Measurements from ENCODE around the gene TMEM135. TPM values are rescaled to one million over a fixed set of nuclear protein-coding genes. Genes with fewer than 3 reads are reported as not detected.

Gene TMEM135
- total and polyA plus RNA-seq, 2 donors (not counting 1 experiment from before 2014, with no cell fraction given): 2.7 to 19.5 TPM

- Mint-ChIP-seq H3K27me3 (peaks cover 5% of the 10 kb centered on the region), H3K9me3 (ENCODE audit: insufficient read depth) (no peaks in the 10 kb centered on the region), H3K27ac (no peak overlapping the region), H3K4me3 (no peak overlapping the region), H3K4me1 (no peaks in the 10 kb centered on the region)
- H4K20me1 ChIP-seq (ENCODE audit: control insufficient read depth, insufficient read depth, low read length, poor library complexity, severe bottlenecking): no peaks in the 10 kb centered on the region
- H3K4me2 ChIP-seq (replicated peaks; ENCODE audit: low read depth, low read length, poor library complexity, severe bottlenecking): no peak overlapping the region
- no peak overlapping the region for H3K4me3 ChIP-seq (ENCODE audit: control extremely low read depth in 1 of 5, extremely low read depth in 1 of 5, insufficient read depth in 1 of 5, low read depth in 2 of 5, low read length in 4 of 5)
- CTCF ChIA-PET: interaction anchor here (1.8 kb wide), 1 partner anchor 13 kb away, joined by 7 read pairs; no protein-coding TSS in a partner anchor
- H3K9me3 ChIP-seq (ENCODE audit: control extremely low read depth in 1 of 3, control insufficient read depth in 2 of 3, insufficient read depth in 1 of 3, low read length in 2 of 3): no peaks in the 10 kb centered on the region
- H2AFZ ChIP-seq (ENCODE audit: insufficient read depth, low read depth, low read length, poor library complexity, severe bottlenecking): no peak overlapping the region
- no peak overlapping the region for H3K27ac ChIP-seq (ENCODE audit: low read length in 2 of 2)
- H3K9ac ChIP-seq (ENCODE audit: low read length): no peak overlapping the region
- no peaks in the 10 kb centered on the region for H3K79me2 ChIP-seq (ENCODE audit: control insufficient read depth, insufficient read depth, low read length)
- TF ChIP-seq CTCF (IDR thresholded peaks at IDR 0.05) (no peak), EZH2 (IDR thresholded peaks at IDR 0.05; ENCODE audit: borderline replicate concordance, insufficient read depth, low read depth, low read length, poor library complexity, severe bottlenecking) (no peak)
- H3K4me1 ChIP-seq (ENCODE audit: control insufficient read depth in 2 of 2, insufficient read depth in 2 of 2, low read length in 2 of 2): no peaks in the 10 kb centered on the region
- no peaks in the 10 kb centered on the region for H3K36me3 ChIP-seq (replicated peaks in 1 of 2; ENCODE audit: control extremely low read depth in 1 of 2, control insufficient read depth in 1 of 2, extremely low read depth in 1 of 2, insufficient read depth in 2 of 2, low read length in 1 of 2)
- DNase-seq (no peak), ATAC-seq (ENCODE audit: low read depth) (no peak)
- intact Hi-C loops (cut with micrococcal nuclease): no loop called here
- POLR2A ChIA-PET: no interaction called here
- H3K27me3 ChIP-seq (replicated peaks in 1 of 4; ENCODE audit: control extremely low read depth in 1 of 4, control insufficient read depth in 3 of 4, insufficient read depth in 4 of 4, low read length in 3 of 4): peaks cover 0 to 6% (median 0%) of the 10 kb centered on the region in 4 experiments
These were observed 328.6 kb downstream of the TMEM135 start for GRCh38 chr11:87366346-87366745.

GRCh38 chr11:87366763-87367405 is 329.1 kb downstream of the TMEM135 start:
- no peak overlapping the region for H3K27ac Mint-ChIP-seq
- Histone ChIP-seq H3K27me3 (replicated peaks in 1 of 4; ENCODE audit: control extremely low read depth in 1 of 4, control insufficient read depth in 3 of 4, insufficient read depth in 4 of 4, low read length in 3 of 4) (peaks cover 0 to 6% (median 0%) of the 10 kb centered on the region in 4 experiments), H3K27ac (ENCODE audit: low read length in 2 of 2) (no peak overlapping the region), H3K4me1 (ENCODE audit: control insufficient read depth in 2 of 2, insufficient read depth in 2 of 2, low read length in 2 of 2) (no peaks in the 10 kb centered on the region), H3K9me3 (ENCODE audit: control extremely low read depth in 1 of 3, control insufficient read depth in 2 of 3, insufficient read depth in 1 of 3, low read length in 2 of 3) (no peaks in the 10 kb centered on the region), H3K9ac (ENCODE audit: low read length) (no peak overlapping the region), H3K4me3 (ENCODE audit: control extremely low read depth in 1 of 5, extremely low read depth in 1 of 5, insufficient read depth in 1 of 5, low read depth in 2 of 5, low read length in 4 of 5) (no peak overlapping the region), H3K36me3 (replicated peaks in 1 of 2; ENCODE audit: control extremely low read depth in 1 of 2, control insufficient read depth in 1 of 2, extremely low read depth in 1 of 2, insufficient read depth in 2 of 2, low read length in 1 of 2) (no peaks in the 10 kb centered on the region), H4K20me1 (ENCODE audit: control insufficient read depth, insufficient read depth, low read length, poor library complexity, severe bottlenecking) (no peaks in the 10 kb centered on the region), H2AFZ (ENCODE audit: insufficient read depth, low read depth, low read length, poor library complexity, severe bottlenecking) (no peak overlapping the region), H3K79me2 (ENCODE audit: control insufficient read depth, insufficient read depth, low read length) (no peaks in the 10 kb centered on the region), H3K4me2 (replicated peaks; ENCODE audit: low read depth, low read length, poor library complexity, severe bottlenecking) (no peak overlapping the region)
- WGBS (ENCODE audit: insufficient coverage): 20% methylated on average over 1 of the region's 2 CpGs
- ATAC-seq (ENCODE audit: low read depth) (no peak), DNase-seq (no peak)
- no peak overlapping the region for H3K4me3 Mint-ChIP-seq
- TF ChIP-seq EZH2 (IDR thresholded peaks at IDR 0.05; ENCODE audit: borderline replicate concordance, insufficient read depth, low read depth, low read length, poor library complexity, severe bottlenecking) (no peak), CTCF (IDR thresholded peaks at IDR 0.05) (no peak)
- ChIA-PET POLR2A (no interaction called here), CTCF (interaction anchor here (1.8 kb wide), 1 partner anchor 14 kb away, joined by 7 read pairs; no protein-coding TSS in a partner anchor)
- no peaks in the 10 kb centered on the region for H3K9me3 Mint-ChIP-seq (ENCODE audit: insufficient read depth)
- no peaks in the 10 kb centered on the region for H3K4me1 Mint-ChIP-seq
- H3K27me3 Mint-ChIP-seq: peaks cover 5% of the 10 kb centered on the region
- intact Hi-C loops (cut with micrococcal nuclease): no loop called here
